Stimulated activated CD8-positive, alpha-beta memory T cell treated with anti-CD3 and anti-CD28 coated beads, Interleukin-4, amount 100 ng/mL, for 24 hours (primary cell): ENCODE data around the gene CSRP3.
"Not testable (repeated sequence)": the region's sequence is repeated elsewhere in the genome, so short reads cannot be mapped to it uniquely, and the experiment has no call there.

ENCODE experiments used
- DNase-seq: peaks from one replicate; pipeline ENCODE4 v3.0.0-alpha.2; 2020; ENCODE audit warnings: low read depth

The CSRP3 gene

GRCh38 chr11:19187114-19187832 is 14.5 kb downstream of the CSRP3 start:
- no peak for DNase-seq

- DNase-seq: no peak
These were observed 16.2 kb downstream of the CSRP3 start for GRCh38 chr11:19185516-19186052.

GRCh38 chr11:19185036-19185435 is 16.7 kb downstream of the CSRP3 start:
- no peak for DNase-seq

GRCh38 chr11:19183646-19184045 is 18.1 kb downstream of the CSRP3 start:
- DNase-seq: no peak

GRCh38 chr11:19181531-19182261 is 20.1 kb downstream of the CSRP3 start:
- no peak for DNase-seq

GRCh38 chr11:19176629-19177186 is 25.1 kb downstream of the CSRP3 start:
- DNase-seq: no peak

- DNase-seq: no peak
These were observed 27.7 kb downstream of the CSRP3 start for GRCh38 chr11:19173964-19174638.

GRCh38 chr11:19173004-19173689 is 28.6 kb downstream of the CSRP3 start:
- DNase-seq: no peak

GRCh38 chr11:19168090-19168489 is 33.7 kb downstream of the CSRP3 start:
- DNase-seq: no peak

- DNase-seq: no peak
These were observed 36.9 kb downstream of the CSRP3 start for GRCh38 chr11:19164881-19165280.

GRCh38 chr11:19164230-19164855 is 37.4 kb downstream of the CSRP3 start:
- DNase-seq: no peak

GRCh38 chr11:19163617-19164016 is 38.2 kb downstream of the CSRP3 start:
- no peak for DNase-seq

GRCh38 chr11:19162951-19163505 is 38.8 kb downstream of the CSRP3 start:
- no peak for DNase-seq

GRCh38 chr11:19161651-19162050 is 40.1 kb downstream of the CSRP3 start:
- DNase-seq: no peak

GRCh38 chr11:19160847-19161246 is 40.9 kb downstream of the CSRP3 start:
- no peak for DNase-seq

GRCh38 chr11:19156892-19157291 is 44.9 kb downstream of the CSRP3 start:
- DNase-seq: no peak

- no peak for DNase-seq
These were observed 56.5 kb downstream of the CSRP3 start for GRCh38 chr11:19145319-19145718.

GRCh38 chr11:19136884-19137283 is 64.9 kb downstream of the CSRP3 start:
- DNase-seq: not testable (repeated sequence)

GRCh38 chr11:19134004-19134403 is 67.8 kb downstream of the CSRP3 start:
- no peak for DNase-seq
